ELF-1 (cell line): Measurements from ENCODE around the gene ACVR1B.

Source experiments
- DNase-seq: peaks from one replicate; pipeline ENCODE4 v3.0.0-alpha.2; 2016; ENCODE audit warnings: low read depth, low spot score

Gene ACVR1B

DNA sequence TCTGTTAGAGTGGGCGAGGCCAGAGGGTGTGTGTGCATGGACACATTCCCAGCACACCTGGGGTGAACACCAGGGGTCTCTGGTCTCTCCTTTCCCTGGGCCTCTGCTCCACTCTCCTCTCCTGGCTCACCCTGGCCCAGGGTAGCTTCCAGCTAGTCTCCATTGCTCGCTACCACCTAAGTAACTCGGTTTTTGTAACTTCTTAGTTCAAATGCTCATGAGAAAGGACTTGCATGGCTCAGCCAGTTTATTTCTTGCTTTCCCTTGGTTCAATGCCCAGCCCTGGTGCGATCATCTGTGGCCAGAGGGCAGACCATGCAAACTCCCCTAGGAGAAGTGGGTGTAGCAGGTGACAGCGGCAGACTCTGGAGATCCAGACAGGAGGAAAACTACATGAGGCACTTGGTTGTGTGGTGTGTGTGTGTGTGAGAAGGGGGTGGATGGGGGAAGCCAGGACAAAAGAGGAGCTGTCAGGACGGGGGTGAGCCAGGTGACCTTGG lies 8.9 kb upstream of the ACVR1B start:
- no peak for DNase-seq

DNA sequence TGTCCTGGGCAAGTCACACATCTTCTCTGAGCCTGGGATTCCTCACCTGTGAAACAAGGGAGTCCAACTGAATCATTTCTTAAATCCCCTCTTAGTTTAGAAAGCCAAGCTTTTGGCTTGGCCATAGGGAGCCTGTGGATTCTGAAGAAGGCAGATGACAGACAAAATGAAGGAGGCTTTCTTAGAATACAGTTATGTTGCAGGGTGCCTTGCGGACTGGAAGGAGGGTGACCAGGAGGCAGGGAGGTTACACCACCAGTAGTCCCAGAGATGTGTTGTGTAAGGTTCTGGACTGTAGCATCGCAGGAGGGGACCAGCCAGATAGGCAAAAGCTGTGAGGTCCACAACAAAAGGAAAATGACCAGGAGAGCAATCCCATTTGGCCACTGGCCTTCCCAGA lies 8.2 kb upstream of the ACVR1B start:
- no peak for DNase-seq

DNA sequence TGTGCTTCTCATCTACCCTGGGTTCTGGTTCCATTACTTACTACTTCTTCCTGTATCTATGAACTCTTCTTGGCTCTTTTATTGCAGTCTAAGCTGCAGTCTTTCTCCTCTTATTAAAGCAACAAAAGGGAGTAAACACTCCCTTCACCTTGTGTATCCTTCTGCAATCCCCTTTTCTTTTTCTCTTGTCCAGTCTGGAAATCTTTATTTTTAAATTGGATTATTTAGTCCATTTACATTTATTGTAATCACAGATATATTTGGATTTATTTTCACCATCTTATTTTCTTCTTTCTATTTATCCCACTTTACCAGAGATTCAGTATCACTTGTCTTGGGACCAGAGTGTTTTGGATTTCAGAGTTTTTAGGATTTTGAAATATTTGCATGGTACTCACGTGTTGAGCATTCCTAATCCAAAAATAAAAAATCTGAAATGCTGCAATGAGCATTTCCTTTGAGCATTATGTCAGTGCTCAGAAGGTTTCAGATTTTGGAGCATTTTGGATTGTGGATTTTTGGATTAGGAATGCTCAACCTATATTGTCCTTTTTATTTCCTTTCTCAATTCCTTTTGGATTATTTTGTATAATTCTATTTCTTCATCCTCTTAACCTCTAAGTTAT lies 6.8 kb upstream of the ACVR1B start:
- DNase-seq = no peak

DNA sequence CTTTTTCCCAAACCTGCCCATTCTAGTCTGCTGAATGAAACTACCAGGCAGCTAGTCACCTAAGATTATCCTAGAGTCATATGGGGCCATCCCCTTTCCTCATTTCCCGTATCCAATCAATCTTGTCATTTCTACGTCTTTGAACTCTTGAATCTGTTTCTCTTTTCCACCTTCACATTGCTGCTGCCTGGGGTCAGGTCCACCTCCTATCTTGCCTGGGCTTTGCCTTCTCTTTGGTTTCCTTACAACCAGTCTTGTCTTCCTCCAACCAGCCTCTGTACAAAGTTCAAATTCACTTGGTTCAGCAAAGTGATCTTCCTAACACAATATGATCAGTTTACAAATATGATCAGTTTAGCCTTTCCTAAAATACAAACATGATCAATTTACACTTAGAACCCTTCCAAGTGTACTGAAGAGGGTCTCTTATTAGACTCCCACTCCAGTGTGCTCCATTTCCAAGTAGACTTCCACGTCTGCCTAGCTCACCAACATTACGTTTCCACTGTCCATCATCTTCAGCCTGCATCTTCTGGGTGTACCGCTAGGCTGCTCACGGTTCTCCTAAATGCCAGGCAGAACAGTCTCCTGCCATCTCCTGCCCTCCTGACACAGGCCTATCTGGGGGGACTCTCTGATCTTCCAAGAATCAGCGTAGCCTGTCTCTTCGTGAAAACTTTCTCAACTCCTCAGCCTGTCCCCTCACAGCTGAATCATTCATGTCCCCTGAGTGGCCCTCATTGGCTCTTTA lies 4.1 kb upstream of the ACVR1B start:
- DNase-seq = no peak

DNA sequence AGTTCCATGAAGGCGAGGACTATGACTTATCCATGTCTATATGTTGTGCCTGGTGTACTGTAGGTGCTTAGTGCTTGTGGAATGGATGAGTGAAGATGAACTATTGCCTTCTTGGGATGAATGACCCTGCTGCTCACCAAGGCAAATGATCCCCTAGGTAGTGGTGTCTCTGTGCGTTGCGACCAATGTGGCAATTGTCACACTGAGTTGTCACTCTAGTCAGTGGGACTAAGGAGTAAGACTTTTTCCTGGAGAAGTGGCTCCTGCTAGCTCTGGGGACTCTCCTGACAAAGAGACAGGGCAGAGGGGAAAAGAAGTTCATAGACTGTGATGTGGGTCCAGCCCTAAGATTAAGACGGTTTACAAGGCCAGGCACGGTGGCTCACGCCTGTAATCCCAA lies 3.4 kb upstream of the ACVR1B start:
- no peak for DNase-seq

DNA sequence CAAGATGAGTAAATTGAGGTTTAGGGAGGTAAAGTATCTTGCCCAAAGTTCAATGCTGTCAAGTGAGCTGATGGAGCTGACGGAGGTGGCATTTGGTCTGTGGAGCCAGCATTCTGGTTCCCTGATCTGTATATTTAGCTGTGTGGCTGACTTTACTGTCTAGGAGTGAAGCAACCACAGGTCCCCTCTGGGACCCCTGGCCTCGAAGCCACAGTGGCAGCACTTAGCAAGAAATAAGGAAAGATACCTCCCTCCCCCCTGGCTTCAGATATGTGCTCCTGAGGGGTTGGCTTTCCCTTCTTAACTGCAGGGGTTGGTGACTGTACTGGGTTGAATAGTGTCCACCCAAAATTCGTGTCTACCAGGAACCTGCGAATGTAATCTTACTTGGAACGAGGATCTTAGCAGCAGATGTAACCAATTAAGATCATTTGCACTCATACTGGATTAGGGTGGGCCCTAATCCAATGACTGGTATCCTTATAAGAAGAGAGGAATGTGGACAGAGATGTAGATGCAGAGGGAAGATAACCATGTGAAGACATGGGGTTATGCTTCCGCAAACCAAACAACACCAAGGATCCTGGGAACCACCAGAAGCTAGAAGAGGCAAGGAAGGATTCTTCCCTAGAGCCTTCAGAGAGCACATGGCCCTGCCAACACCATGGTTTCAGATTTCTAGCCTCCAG lies 2.0 kb upstream of the ACVR1B start:
- DNase-seq = no peak

DNA sequence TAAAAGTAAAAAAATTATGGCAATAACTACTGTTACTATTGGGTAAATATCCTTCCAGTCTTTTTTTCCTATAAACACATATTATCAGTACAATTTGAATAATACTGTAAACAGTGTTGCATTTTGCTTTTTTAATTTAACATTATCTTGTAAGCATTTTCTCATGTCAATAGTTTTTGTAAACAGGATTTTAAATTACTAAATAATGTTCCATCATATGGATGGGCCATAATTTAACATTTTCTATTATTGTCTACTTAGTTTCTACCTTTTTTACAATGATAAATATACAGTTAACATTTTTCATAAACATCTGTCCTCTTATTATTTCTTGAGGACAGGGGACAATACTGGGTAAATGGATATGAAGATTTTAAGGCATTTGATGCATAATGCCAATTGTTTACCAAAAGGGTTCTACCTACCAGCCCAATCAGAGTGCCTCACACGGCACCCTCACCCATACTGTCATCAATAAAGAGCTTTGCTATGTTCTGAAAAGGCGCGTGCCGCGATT lies 759 bp upstream of the ACVR1B start:
- DNase-seq = no peak

DNA sequence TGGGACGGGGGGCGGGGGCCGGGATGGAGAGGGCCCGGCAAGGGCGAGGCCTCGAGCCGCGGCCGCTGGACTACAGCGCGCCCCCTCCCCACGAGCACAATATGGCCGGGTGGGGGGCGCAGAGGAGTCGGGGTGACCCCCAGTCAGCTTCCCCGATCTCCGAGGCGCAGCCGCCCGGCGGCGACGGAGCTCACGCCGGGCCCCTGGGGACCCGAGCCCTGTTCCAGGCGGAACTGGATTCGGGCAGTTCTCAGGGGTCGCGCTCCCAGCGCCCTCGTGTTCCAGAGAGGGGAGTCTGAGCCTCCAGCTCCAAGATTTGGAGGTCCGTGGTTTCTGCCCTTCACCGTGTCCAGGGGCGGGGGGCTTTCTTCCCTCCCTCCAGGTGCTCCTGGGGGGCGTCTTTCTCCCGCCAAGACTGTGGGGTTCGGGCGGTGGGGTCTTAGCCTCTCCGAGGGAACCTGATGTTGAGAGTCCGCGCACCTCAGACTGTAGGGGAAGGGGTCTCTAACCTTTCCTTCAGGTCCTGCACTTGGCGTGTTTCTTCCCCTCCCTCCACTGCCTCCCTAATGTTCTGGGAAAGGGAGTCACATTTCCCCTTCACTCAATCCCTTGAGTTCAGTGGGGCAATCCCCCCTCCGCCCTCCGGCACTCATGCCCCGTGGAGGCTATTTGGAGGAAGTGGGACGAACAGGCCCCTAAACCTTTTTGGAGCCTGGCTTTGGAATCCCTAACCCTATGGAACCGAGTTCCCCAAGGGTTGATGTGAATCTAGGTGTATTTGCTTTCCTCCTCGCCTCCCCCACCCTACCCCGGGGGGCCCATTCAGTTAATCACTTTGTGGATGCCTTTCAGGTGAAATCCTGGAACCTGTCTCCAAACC lies 584 bp downstream of the ACVR1B start:
- DNase-seq = peak; percentile 63

DNA sequence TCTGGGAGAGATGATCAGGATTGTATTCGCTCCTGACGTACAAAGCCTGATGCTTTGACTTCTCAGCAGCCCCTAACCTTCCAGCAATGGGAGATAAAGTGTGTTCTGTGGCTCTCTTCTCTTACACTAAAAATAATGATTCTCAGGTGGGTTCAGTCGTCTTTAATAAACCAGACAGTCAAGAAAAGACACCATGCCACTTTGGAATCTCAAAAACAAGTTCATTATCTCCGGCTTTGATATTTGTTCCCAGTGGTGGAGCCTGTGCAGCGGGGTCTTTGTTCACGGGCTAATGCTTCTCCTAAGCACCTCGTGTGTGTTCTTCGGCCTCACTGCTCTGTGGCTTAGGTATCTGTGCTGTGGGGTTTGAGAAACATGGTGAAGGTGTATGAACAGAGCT lies 1.6 kb downstream of the ACVR1B start:
- DNase-seq = peak; percentile 21

DNA sequence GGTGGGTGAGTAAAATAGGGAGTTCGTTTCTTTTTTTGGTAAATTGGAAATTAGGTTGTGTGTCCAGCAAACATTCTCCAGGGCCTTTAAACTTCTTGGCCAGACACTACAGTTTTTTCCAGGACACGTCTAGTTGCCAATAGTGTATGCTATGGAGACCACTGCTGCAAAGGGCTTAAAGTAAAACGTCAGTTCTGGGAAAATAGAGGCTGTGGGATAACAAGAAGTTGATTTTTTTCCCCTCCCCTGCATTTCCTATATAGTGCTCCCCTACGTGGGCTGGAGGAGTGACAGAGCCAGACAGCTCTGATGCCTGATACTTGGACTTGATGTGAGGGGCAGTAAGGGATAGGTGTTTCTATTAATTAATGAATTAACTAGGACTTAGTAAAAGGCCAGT lies 2.4 kb downstream of the ACVR1B start:
- DNase-seq = no peak

DNA sequence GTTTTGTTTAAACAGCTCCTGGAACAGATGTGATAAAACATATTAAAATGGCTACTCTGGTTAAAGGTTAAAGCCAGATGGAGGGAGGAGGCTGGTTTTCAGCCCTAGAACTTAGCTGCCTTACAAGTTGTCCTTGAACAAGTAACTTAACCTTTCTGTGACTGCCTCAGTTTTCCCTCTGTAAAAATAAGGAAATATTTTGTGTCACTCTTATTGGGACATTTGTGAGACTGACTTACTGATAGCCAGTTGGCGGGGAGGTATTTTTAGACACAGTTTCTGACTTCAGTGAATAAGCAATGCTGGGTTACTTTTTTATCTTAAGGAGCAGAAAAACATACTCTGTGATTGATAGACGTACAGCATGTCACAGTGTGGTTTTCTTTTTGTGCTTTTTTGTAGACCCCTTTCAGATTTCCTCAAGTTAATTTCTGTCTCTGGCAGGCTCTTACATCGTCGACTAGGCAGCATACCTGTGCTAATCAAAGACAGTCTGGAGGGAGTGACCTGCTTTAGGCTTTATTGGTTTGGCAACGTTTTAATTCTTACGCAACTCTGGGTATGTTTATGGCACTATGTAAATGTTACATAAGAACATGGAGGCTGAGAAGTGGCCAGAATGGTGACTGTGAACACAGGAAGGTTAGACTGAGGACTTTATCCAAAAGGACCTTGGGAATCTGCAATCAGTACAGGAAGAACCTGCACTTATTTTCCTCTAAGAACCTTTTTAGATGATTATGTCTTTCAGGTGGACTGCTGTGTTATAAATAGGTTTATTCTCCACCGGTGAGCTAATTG lies 3.3 kb downstream of the ACVR1B start:
- no peak for DNase-seq

DNA sequence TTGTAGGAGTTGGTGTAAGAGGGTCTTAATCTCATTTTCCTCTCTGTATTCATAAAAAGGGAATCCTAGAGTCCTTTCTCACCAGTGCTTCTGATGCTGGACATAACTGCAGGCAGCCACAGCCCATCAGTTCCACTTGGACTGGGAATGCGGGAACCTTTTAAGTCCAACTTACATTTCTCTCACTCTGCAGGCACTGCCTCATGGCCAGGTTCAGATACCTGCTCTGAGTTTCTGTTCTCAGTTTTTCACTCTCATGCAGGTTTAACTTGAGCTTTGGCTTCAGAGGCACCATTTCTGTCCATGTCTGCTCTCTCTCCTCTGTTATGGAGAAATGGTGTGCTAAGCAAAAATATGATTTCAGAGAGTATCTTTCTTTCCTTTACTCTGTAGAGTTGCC lies 4.2 kb downstream of the ACVR1B start:
- no peak for DNase-seq

DNA sequence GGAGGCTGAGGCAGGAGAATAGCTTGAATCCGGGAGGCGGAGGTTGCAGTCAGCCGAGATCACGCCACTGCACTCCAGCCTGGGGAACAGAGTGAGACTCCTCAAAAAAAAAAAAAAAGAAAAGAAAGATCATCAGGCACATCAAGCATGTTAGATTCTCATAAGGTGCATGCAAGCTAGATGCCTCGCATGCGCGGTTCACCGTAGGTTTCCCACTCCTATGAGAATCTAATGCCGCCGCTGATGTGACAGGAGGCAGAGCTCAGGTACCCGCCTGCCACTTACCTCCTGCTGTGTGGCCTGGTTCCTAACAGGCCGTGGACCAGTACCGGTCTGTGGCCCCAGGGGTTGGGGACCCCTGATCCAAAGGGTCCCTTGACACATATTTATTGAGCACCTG lies 7.0 kb downstream of the ACVR1B start:
- no peak for DNase-seq

DNA sequence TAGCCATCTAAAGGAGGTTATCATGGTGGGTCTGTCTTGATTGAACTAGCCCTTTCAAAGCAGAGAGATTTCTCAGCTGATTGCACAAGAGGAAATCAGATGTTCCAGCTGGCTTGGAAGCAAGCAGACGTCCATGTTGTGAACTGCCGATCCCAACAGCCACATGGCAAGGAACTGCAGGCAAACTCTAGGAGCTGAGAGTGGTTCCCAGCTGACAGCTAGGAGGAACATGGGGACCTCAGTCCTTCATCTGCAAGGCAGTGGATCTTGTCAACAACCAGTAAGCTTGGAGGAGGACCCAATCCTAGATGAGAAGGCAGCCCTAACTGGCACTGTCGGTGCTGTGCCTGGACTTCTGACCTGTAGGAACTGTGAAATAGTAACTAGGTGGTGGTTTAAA lies 7.7 kb downstream of the ACVR1B start:
- no peak for DNase-seq

DNA sequence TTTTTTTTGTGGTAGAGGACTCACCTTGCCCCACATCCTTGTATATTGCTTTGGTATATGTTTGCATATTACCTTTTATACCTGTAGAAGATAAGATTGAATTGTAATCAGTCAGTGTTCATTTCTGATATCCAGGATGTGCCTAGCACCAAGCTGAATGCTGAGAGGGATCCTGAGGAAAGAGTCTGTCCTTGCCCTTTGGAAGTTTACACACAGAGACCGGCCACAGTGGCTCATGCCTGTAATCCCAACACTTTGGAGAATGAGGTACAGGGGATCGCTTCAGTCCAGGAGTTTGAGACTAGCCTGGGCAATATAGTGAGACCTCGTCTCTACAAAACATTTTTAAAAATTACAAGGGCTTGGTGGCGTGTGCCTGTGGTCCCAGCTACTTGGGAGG lies 8.4 kb downstream of the ACVR1B start:
- DNase-seq = no peak

DNA sequence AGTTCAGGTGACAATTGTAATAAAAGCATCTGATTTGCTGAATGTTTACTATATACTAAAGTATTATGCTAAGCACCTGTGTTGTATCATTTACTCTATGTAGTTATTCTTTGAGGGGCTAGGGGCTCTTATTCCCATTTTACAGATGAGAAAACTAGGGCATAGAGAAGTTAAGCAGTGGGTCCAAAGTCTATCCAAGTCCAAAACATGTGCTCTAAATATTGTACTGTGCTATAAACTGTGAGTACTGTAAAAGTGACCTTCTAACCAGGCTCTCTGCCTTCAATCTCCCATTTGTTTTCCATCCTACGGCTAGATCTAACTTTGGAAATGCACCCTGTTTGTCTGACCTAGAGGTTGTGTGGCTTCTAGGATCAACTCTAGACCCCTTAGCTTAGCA lies 9.0 kb downstream of the ACVR1B start:
- DNase-seq = no peak

DNA sequence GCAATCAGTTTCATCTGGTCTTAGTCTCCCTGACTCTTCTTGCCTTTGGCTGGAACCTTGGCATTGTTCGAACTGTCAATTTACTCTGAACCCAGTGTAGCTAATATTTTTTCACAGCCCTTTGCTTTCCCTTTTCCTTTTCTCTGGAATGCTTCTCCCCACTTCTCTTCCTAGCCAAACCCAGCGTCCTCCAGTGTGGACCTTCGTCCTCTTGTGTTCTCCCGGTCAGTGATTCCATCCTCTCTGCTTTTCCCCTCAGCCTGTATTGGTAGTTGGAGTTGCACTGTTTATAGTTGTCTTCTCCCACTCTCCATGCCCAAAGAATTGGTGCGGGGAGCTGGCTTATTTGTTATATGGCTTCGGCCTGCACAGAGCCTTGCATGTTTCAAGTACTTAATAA lies 9.4 kb downstream of the ACVR1B start:
- DNase-seq = no peak

DNA sequence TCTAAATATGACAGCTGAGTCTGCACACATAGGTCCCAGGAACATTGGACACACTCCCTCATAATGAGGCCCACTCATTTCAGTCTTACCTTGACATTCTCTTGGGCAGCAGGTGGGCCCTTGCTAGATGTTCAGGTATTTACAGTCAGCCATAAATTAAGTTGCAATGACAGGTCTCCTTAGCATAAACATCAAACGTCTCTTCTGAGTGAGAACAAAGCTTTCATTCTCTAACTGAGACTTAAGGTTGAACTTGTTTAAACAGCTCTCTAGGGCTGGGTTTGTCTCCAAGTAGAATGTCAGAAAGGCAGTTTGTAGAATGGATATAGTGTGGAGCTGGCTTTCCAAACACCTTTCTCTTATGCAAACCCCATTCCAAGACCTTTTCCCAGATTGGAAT lies 10.3 kb downstream of the ACVR1B start:
- DNase-seq = peak; percentile 5

DNA sequence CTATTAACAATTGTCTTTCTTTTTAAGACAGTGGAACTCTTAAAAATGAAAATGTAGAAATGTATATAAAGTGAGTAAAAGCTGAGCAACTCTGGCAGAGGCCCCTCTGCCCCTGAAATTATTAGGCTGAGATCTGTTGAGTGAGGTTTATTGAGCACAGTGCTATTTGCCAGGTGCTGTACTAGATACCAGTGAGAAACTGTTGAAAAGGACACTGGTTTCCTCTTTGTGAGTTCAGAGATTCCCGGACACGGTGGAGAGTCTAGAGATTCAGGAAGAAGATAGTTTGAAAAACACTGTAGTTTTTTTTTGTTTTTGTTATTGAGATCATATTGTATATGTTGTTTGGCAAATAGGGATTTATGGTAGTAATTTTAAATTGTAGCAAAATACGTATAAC lies 11.2 kb downstream of the ACVR1B start:
- no peak for DNase-seq

DNA sequence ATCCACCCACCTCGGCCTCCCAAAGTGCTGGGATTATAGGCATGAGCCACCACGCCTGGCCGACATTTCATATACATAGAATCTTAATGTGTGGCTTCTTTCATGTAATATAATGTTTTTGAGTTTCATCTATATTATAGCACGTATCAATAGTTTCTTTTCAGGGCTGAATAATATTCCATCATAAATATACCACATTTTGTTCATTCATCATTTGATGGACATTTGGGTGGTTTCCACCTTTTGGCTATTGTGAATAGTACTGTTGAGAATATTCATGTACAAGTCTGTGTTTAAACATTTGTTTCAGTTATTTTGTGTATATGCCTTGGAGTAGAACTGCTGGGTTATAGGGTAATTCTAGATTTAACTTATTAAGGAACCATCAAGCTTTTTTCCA lies 12.0 kb downstream of the ACVR1B start:
- no peak for DNase-seq

DNA sequence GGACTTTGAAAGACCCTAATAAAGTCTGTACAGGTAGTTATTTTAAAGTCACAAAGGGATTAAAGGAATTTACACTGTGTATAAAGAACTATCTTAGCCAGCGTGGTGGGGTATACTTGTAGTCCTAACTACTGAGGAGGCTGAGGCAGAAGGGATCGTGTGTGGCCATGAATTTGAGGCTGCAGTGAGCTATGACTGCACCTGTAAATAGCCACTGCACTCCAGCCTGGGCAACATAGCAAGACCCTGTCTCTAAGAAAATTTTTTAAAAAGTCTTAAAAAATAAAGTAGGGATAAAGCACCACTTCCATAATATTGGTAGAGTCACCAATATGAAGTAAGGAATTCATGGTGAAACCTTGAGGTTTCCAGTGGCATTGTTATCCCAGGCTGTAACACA lies 18.1 kb downstream of the ACVR1B start:
- no peak for DNase-seq
